H1 (cell line): ENCODE measurements around the gene TPM1. TPM values are rescaled to one million over a fixed set of nuclear protein-coding genes. Genes with fewer than 3 reads are reported as not detected.

Source experiments
- BCL11A ChIP-seq, 2 experiments: IDR thresholded peaks; one replicate each; pipeline ENCODE4 v1.6.1; 2011; ENCODE audit warnings: low read depth in 2 of 2, low read length in 2 of 2, mild to moderate bottlenecking in 2 of 2
- E2F6 ChIP-seq: IDR thresholded peaks from 2 replicates; pipeline ENCODE4 v1.6.1; 2012; ENCODE audit warnings: inconsistent platforms
- NANOG ChIP-seq: IDR thresholded peaks from 2 replicates; pipeline ENCODE4 v1.6.1; 2011; ENCODE audit warnings: low read length, low read depth, mild to moderate bottlenecking, inconsistent platforms; ENCODE audit not compliant: insufficient read depth, poor library complexity, severe bottlenecking
- POLR2A ChIP-seq, 2 experiments: IDR thresholded peaks; 1 replicate in 1 of 2; 2 replicates in 1 of 2; pipeline ENCODE4 v1.6.1; 2011; ENCODE audit warnings: low read depth in 2 of 2, low read length in 2 of 2, mild to moderate bottlenecking in 2 of 2; ENCODE audit errors: control extremely low read depth in 1 of 2
- SIN3A ChIP-seq, 2 experiments: IDR thresholded peaks in 1 of 2; conservative IDR thresholded peaks in 1 of 2; 2 replicates each; pipeline ENCODE4 v1.6.1; 2011 to 2012; ENCODE audit warnings: low read length in 2 of 2, improper control_type of control experiment in 1 of 2, low read depth in 1 of 2, mild to moderate bottlenecking in 1 of 2
- TEAD4 ChIP-seq: IDR thresholded peaks from 2 replicates; pipeline ENCODE4 v1.6.1; 2012; ENCODE audit warnings: low read depth, low read length, inconsistent platforms, mixed read lengths
- ZNF274 ChIP-seq: IDR thresholded peaks from 2 replicates; pipeline ENCODE4 v1.7.0; 2012; ENCODE audit warnings: low read length, borderline replicate concordance; ENCODE audit errors: extremely low read depth
- polyA plus RNA-seq, 7 experiments: library from polyadenylated mRNA; depleted of rRNA in 3 of 7; stranded (reverse) in 5 of 7; unstranded in 2 of 7; fragments of >200 nt in 5 of 7; fragments of 200-250 nt in 2 of 7; gene quantifications; 1 replicate in 5 of 7; 2 replicates in 1 of 7; 4 replicates in 1 of 7; pipeline versions ENCODE4 v1.2.1 to v1.2.3, GENCODE V29; 2011 to 2013; ENCODE audit warnings: missing spikeins in 2 of 7, mixed read lengths in 2 of 7
- total RNA-seq: library from RNA; stranded (reverse); fragmentation: NEBNext Ultra II Directional; extraction: Animal tissue kit (Norgen Biotek cat#: 25700); gene quantifications from 2 replicates; pipeline ENCODE4 v1.2.1, GENCODE V29; 2021
- TF ChIP-seq, protein P1 (sequence below): fragments of 300-600 bp; sonication (generic); IDR thresholded peaks from 2 replicates; pipeline ENCODE4 v1.7.1; 2012; ENCODE audit warnings: low read length, moderate library complexity, mild to moderate bottlenecking, inconsistent platforms; ENCODE audit not compliant: insufficient replicate concordance

Gene TPM1
- total and polyA plus RNA-seq, 2 of the 8 experiments (the other 6 are each of a cell fraction or from before 2014, with no cell fraction given): 258 to 579 TPM

- TF ChIP-seq, protein P1, sequence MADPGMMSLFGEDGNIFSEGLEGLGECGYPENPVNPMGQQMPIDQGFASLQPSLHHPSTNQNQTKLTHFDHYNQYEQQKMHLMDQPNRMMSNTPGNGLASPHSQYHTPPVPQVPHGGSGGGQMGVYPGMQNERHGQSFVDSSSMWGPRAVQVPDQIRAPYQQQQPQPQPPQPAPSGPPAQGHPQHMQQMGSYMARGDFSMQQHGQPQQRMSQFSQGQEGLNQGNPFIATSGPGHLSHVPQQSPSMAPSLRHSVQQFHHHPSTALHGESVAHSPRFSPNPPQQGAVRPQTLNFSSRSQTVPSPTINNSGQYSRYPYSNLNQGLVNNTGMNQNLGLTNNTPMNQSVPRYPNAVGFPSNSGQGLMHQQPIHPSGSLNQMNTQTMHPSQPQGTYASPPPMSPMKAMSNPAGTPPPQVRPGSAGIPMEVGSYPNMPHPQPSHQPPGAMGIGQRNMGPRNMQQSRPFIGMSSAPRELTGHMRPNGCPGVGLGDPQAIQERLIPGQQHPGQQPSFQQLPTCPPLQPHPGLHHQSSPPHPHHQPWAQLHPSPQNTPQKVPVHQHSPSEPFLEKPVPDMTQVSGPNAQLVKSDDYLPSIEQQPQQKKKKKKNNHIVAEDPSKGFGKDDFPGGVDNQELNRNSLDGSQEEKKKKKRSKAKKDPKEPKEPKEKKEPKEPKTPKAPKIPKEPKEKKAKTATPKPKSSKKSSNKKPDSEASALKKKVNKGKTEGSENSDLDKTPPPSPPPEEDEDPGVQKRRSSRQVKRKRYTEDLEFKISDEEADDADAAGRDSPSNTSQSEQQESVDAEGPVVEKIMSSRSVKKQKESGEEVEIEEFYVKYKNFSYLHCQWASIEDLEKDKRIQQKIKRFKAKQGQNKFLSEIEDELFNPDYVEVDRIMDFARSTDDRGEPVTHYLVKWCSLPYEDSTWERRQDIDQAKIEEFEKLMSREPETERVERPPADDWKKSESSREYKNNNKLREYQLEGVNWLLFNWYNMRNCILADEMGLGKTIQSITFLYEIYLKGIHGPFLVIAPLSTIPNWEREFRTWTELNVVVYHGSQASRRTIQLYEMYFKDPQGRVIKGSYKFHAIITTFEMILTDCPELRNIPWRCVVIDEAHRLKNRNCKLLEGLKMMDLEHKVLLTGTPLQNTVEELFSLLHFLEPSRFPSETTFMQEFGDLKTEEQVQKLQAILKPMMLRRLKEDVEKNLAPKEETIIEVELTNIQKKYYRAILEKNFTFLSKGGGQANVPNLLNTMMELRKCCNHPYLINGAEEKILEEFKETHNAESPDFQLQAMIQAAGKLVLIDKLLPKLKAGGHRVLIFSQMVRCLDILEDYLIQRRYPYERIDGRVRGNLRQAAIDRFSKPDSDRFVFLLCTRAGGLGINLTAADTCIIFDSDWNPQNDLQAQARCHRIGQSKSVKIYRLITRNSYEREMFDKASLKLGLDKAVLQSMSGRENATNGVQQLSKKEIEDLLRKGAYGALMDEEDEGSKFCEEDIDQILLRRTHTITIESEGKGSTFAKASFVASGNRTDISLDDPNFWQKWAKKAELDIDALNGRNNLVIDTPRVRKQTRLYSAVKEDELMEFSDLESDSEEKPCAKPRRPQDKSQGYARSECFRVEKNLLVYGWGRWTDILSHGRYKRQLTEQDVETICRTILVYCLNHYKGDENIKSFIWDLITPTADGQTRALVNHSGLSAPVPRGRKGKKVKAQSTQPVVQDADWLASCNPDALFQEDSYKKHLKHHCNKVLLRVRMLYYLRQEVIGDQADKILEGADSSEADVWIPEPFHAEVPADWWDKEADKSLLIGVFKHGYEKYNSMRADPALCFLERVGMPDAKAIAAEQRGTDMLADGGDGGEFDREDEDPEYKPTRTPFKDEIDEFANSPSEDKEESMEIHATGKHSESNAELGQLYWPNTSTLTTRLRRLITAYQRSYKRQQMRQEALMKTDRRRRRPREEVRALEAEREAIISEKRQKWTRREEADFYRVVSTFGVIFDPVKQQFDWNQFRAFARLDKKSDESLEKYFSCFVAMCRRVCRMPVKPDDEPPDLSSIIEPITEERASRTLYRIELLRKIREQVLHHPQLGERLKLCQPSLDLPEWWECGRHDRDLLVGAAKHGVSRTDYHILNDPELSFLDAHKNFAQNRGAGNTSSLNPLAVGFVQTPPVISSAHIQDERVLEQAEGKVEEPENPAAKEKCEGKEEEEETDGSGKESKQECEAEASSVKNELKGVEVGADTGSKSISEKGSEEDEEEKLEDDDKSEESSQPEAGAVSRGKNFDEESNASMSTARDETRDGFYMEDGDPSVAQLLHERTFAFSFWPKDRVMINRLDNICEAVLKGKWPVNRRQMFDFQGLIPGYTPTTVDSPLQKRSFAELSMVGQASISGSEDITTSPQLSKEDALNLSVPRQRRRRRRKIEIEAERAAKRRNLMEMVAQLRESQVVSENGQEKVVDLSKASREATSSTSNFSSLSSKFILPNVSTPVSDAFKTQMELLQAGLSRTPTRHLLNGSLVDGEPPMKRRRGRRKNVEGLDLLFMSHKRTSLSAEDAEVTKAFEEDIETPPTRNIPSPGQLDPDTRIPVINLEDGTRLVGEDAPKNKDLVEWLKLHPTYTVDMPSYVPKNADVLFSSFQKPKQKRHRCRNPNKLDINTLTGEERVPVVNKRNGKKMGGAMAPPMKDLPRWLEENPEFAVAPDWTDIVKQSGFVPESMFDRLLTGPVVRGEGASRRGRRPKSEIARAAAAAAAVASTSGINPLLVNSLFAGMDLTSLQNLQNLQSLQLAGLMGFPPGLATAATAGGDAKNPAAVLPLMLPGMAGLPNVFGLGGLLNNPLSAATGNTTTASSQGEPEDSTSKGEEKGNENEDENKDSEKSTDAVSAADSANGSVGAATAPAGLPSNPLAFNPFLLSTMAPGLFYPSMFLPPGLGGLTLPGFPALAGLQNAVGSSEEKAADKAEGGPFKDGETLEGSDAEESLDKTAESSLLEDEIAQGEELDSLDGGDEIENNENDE: no peak
- no peak for TF ChIP-seq TEAD4
- TF ChIP-seq BCL11A (IDR thresholded peaks at IDR 0.05; ENCODE audit: low read depth in 2 of 2, low read length in 2 of 2): no peak
- TF ChIP-seq E2F6: no peak
- TF ChIP-seq POLR2A (IDR thresholded peaks at IDR 0.05; ENCODE audit: control extremely low read depth in 1 of 2, low read depth in 2 of 2, low read length in 2 of 2): no peak
- TF ChIP-seq SIN3A (conservative IDR thresholded peaks at IDR 0.05 in 1 of 2, IDR thresholded peaks at IDR 0.05 in 1 of 2; ENCODE audit: low read depth in 1 of 2, low read length in 2 of 2): no peak
- TF ChIP-seq ZNF274: no peak
- TF ChIP-seq NANOG: no peak
Observed at GRCh38 chr15:62993066-62993465, 49.5 kb upstream of the TPM1 start (continued).
